Spleen (tissue), 7 donors: ENCODE results near the gene MLH3.

ENCODE experiments used
- POLR2AphosphoS5 ChIP-seq, 3 donors: sonication (generic); formaldehyde crosslinking; IDR thresholded peaks; one replicate each; pipeline ENCODE4 v1.5.1; 2017; ENCODE audit warnings: antibody characterized with exemption in 3 of 3
- TF ChIP-seq, protein P1 (sequence below), 11 experiments: fragments of 200-600 bp in 7 of 11; fragments of 450-650 bp in 4 of 11; sonication (generic) in 4 of 11; IDR thresholded peaks in 8 of 11; conservative IDR thresholded peaks in 3 of 11; 1 replicate in 7 of 11; 2 replicates in 4 of 11; pipeline versions ENCODE4 v1.4.0 to v1.8.0; 2016 to 2021; ENCODE audit warnings: antibody characterized with exemption in 11 of 11, inconsistent platforms in 4 of 11, mild to moderate bottlenecking in 1 of 11
- donor health status: DM: no; HTN: no; CAD: no; lungs with moderate emphysema.
- donor health status: DM: no; HTN: no; CAD: no.
- donor health status: DM: no; HTN: no; CAD: no.

DNA sequence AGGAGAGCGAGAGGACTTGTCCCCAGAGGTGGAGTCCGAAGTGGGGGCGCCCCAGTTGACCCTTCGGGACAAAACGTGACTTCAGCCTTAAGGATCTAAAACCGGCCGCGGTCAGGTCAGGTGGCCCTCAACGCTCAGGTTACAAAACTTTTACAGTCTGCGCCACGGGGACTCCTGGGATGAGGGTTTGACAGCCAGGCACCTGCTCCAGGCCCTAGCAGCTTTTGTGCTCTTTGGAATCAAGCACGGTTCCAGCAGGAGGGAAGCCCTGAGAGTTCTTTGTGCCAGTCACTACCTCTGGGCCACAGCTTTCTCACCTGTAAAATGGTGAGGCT is 18.5 kb upstream of the MLH3 start:
- TF ChIP-seq, protein P1, sequence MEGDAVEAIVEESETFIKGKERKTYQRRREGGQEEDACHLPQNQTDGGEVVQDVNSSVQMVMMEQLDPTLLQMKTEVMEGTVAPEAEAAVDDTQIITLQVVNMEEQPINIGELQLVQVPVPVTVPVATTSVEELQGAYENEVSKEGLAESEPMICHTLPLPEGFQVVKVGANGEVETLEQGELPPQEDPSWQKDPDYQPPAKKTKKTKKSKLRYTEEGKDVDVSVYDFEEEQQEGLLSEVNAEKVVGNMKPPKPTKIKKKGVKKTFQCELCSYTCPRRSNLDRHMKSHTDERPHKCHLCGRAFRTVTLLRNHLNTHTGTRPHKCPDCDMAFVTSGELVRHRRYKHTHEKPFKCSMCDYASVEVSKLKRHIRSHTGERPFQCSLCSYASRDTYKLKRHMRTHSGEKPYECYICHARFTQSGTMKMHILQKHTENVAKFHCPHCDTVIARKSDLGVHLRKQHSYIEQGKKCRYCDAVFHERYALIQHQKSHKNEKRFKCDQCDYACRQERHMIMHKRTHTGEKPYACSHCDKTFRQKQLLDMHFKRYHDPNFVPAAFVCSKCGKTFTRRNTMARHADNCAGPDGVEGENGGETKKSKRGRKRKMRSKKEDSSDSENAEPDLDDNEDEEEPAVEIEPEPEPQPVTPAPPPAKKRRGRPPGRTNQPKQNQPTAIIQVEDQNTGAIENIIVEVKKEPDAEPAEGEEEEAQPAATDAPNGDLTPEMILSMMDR (IDR thresholded peaks at IDR 0.05 in 8 of 11, conservative IDR thresholded peaks at IDR 0.05 in 3 of 11), result no peak
- TF ChIP-seq POLR2AphosphoS5 (IDR thresholded peaks at IDR 0.05), result no peak
